OCI-LY3 (cell line): ENCODE results near the gene SLC25A29.

ENCODE experiments used
- CTCF ChIP-seq: fragments of 200-600, 300-600 bp; sonication (generic); IDR thresholded peaks from 2 replicates; pipeline ENCODE4 v1.5.1; 2014; ENCODE audit warnings: antibody characterized with exemption, low read length, low read depth
- EZH2phosphoT487 ChIP-seq: fragments of 200-600 bp; shearing (Covaris generic); IDR thresholded peaks from 2 replicates; pipeline ENCODE4 v1.6.1; 2018; ENCODE audit warnings: antibody characterized with exemption, mixed run types, low read depth

GRCh38 chr14:100286484-100287191, 19.6 kb downstream of the SLC25A29 start:
- TF ChIP-seq CTCF = no peak
- TF ChIP-seq EZH2phosphoT487 = no peak
